Thoracic aorta (tissue), 2 donors: ENCODE results near the gene CCL25. TPM values are rescaled to one million over a fixed set of nuclear protein-coding genes. Genes with fewer than 3 reads are reported as not detected.

Experiments used
- ATAC-seq: fragments of 150-250 bp; one replicate; pipeline ENCODE4 v1.8.0; 2017; ENCODE audit warnings: low read depth; ENCODE audit not compliant: insufficient number of reproducible peaks, low FRiP score
- DNase-seq: peaks from one replicate; pipeline ENCODE4 v3.0.0-alpha.2; 2020; ENCODE audit warnings: low spot score
- H3K27ac ChIP-seq, 2 donors: fragments of 200-600 bp; sonication (generic); 1 replicate in 1 of 2; 2 replicates in 1 of 2; pipeline ENCODE4 v1.5.1; 2016; ENCODE audit warnings: mild to moderate bottlenecking in 2 of 2, moderate library complexity in 2 of 2
- H3K27me3 ChIP-seq: fragments of 200-600 bp; sonication (generic); replicated peaks from 2 replicates; pipeline ENCODE4 v1.6.0; 2016; ENCODE audit warnings: mild to moderate bottlenecking; ENCODE audit not compliant: insufficient read depth
- H3K36me3 ChIP-seq: fragments of 200-600 bp; sonication (generic); one replicate; pipeline ENCODE4 v1.5.1; 2016
- H3K4me1 ChIP-seq, 2 donors: fragments of 200-600 bp; sonication (generic); 1 replicate in 1 of 2; 2 replicates in 1 of 2; pipeline versions ENCODE4 v1.5.1 to v1.6.0; 2016; ENCODE audit warnings: low read depth in 2 of 2, mild to moderate bottlenecking in 1 of 2; ENCODE audit not compliant: control insufficient read depth in 1 of 2
- H3K4me3 ChIP-seq: fragments of 200-600 bp; sonication (generic); 2 replicates; pipeline ENCODE4 v1.5.1; 2016; ENCODE audit warnings: mild to moderate bottlenecking
- H3K9me3 ChIP-seq: fragments of 200-600 bp; sonication (generic); 2 replicates; pipeline ENCODE4 v1.5.1; 2016
- total RNA-seq, 2 donors: library from RNA; depleted of rRNA; stranded (reverse); fragments of >200 nt; gene quantifications; one replicate each; pipeline versions ENCODE4 v1.1.0 to v1.2.3, GENCODE V29; 2016
- TF ChIP-seq, protein P1 (sequence below): fragments of 200-600 bp; sonication (generic); IDR thresholded peaks from one replicate; pipeline ENCODE4 v1.5.1; 2019; ENCODE audit warnings: antibody characterized with exemption

CCL25 gene
- total RNA-seq, 2 donors from 2014 or later, result not detected

- H3K9me3 ChIP-seq, result no peaks in the 10 kb centered on the region
- TF ChIP-seq, protein P1, sequence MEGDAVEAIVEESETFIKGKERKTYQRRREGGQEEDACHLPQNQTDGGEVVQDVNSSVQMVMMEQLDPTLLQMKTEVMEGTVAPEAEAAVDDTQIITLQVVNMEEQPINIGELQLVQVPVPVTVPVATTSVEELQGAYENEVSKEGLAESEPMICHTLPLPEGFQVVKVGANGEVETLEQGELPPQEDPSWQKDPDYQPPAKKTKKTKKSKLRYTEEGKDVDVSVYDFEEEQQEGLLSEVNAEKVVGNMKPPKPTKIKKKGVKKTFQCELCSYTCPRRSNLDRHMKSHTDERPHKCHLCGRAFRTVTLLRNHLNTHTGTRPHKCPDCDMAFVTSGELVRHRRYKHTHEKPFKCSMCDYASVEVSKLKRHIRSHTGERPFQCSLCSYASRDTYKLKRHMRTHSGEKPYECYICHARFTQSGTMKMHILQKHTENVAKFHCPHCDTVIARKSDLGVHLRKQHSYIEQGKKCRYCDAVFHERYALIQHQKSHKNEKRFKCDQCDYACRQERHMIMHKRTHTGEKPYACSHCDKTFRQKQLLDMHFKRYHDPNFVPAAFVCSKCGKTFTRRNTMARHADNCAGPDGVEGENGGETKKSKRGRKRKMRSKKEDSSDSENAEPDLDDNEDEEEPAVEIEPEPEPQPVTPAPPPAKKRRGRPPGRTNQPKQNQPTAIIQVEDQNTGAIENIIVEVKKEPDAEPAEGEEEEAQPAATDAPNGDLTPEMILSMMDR, result no peak
Observed at GRCh38 chr19:8038815-8039214, 13.7 kb upstream of the CCL25 start.

GRCh38 chr19:8039231-8039630 lies 13.3 kb upstream of the CCL25 start:
- H3K4me1 ChIP-seq, result no peaks in the 10 kb centered on the region
- H3K9me3 ChIP-seq, result no peaks in the 10 kb centered on the region
- no peak overlapping the region for H3K27ac ChIP-seq
- no peaks in the 10 kb centered on the region for H3K27me3 ChIP-seq
- no peak for ATAC-seq
- no peak for DNase-seq
- no peaks in the 10 kb centered on the region for H3K36me3 ChIP-seq
- TF ChIP-seq, protein P1, result no peak
- no peak overlapping the region for H3K4me3 ChIP-seq

More at GRCh38 chr19:8038815-8039214, 13.7 kb upstream of the CCL25 start:
- ATAC-seq, result no peak
- H3K4me1 ChIP-seq, result no peaks in the 10 kb centered on the region
- H3K36me3 ChIP-seq, result no peaks in the 10 kb centered on the region
- no peak for DNase-seq
- no peaks in the 10 kb centered on the region for H3K27me3 ChIP-seq
- no peak overlapping the region for H3K27ac ChIP-seq
- no peak overlapping the region for H3K4me3 ChIP-seq

GRCh38 chr19:8041531-8041931 lies 11.0 kb upstream of the CCL25 start:
- Histone ChIP-seq H3K36me3 (no peaks in the 10 kb centered on the region), H3K4me3 (no peak overlapping the region), H3K9me3 (no peaks in the 10 kb centered on the region), H3K27me3 (no peaks in the 10 kb centered on the region), H3K4me1 (no peaks in the 10 kb centered on the region), H3K27ac (no peak overlapping the region)
- ATAC-seq, result no peak
- TF ChIP-seq, protein P1, result no peak
- DNase-seq, result no peak

GRCh38 chr19:8042900-8043299 lies 9.7 kb upstream of the CCL25 start:
- Histone ChIP-seq H3K36me3 (no peaks in the 10 kb centered on the region), H3K27ac (no peak overlapping the region), H3K4me1 (no peaks in the 10 kb centered on the region), H3K27me3 (no peaks in the 10 kb centered on the region), H3K9me3 (no peaks in the 10 kb centered on the region), H3K4me3 (no peak overlapping the region)
- DNase-seq (no peak), ATAC-seq (no peak)
- TF ChIP-seq, protein P1, result no peak

- H3K27ac ChIP-seq, result no peak overlapping the region
- H3K4me3 ChIP-seq, result no peak overlapping the region
- DNase-seq, result no peak
- TF ChIP-seq, protein P1, result no peak
- no peaks in the 10 kb centered on the region for H3K4me1 ChIP-seq
- H3K27me3 ChIP-seq, result no peaks in the 10 kb centered on the region
- ATAC-seq, result no peak
- no peaks in the 10 kb centered on the region for H3K36me3 ChIP-seq
- H3K9me3 ChIP-seq, result no peaks in the 10 kb centered on the region
Observed at GRCh38 chr19:8044018-8044417, 8.5 kb upstream of the CCL25 start.
